Measurements from ENCODE around the gene CSTPP1.

GRCh38 chr11:47178737-47179654, 242.4 kb downstream of the CSTPP1 start:
- TF ChIP-seq CTCF (IDR thresholded peaks at IDR 0.05; ENCODE audit: insufficient read depth, low read length) = no peak
- no peak for TF ChIP-seq POLR2AphosphoS5 (IDR thresholded peaks at IDR 0.05; ENCODE audit: low read depth)

All from HL-60 (cell line).